ELF-1 (cell line): ENCODE measurements around the gene LRRC27.
"Not testable (repeated sequence)": the region's sequence is repeated elsewhere in the genome, so short reads cannot be mapped to it uniquely, and the experiment has no call there.

Experiments used
- DNase-seq: peaks from one replicate; pipeline ENCODE4 v3.0.0-alpha.2; 2016; ENCODE audit warnings: low read depth, low spot score

Gene LRRC27

DNA sequence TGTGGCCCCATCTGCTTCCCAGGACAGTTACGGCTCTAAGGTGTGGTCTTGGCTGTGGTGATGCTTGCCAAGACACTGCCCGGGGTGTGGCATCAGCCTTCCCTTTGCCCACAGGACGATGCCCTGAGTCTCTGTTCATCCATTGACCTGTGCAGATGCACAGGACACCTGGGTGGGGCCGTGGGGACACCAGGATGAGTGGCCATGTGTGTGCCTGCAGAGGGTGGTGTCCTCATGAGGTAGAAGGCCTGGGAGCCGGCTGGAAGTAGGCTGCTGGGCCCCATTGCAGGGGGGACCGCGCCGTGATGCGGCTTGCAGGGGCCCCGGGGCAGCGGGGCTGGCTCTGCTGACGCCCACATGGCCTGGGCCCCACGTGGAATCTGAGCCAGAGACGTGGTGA is 42.6 kb downstream of the LRRC27 start:
- no peak for DNase-seq

DNA sequence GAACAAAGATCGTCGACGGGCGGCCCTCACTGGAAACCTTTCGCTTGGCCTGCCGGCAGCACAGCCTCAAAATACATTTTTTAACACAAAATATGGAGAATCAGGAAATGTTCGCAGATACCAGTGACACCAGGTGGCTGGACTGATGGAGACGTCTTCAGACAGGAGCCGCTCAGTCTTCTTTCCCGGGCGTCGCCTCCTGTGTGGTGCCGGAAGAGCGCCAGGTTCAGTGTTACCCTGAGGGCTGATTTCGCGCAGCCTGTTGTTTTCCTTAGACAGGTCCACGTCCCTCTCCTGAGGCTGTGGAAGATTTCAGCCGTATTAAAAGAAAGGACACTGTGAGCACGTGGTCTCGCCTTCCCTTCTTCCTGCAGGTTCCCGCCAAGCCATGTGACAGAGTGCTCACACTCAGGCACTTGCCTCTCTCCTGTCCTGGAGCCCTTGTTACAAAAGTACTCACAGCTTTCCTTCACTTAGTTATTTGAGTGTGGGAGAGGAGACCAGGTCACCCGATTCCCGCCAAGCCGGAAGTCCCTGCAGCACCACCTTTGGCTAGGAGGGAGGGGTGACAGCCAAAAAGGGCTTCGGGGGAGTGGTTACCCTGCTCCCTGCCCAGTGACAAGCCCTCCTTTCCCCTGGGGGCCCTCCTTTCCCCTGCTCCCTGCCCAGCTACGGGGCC is 43.3 kb downstream of the LRRC27 start:
- peak; percentile 56 for DNase-seq

DNA sequence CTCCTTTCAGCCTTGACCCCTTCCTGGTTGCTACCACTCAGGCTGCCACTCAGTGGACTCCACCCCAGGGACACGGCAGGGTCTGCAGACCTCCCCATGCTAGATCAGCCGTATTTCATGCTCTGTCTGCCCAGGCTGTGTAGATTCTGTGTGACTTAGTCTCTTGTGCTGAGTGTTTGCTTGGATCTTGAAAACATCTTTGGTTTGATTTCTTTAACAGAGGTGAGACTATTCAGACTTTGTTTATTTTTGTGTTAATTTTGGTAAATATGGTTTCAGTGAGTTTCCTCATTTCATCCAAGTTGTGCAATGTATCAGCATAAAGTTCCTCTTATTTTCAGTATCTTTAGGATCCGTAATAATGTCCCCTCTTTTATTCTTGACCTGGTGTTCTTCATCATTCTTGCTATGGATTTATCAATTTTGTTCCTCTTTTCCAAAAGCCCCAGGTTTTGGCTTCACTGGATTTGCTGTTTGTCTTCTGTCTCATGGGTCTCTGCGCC is 43.9 kb downstream of the LRRC27 start:
- DNase-seq: no peak

DNA sequence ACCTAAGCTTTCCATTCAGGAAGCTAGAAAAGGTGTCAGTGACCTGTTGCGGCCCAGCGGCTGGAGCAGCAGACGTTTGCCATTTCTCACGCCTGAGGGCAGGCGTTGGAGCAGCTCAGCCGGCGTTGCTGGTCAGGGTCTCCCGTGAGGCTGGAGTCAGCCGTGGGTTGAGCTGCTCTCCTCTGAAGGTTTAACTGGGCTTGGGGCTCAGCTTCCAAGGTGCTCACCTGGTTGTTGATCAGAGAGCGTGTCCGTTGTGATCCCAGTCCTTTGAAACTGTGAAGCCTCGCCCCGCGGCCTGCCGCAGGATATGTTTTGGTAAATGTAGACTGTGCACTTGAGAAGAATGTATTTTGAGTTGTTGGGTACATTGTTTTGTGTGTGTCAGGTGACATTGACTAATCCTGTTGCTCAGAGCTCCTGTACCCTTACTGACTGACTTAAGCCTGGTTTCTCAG is 44.4 kb downstream of the LRRC27 start:
- DNase-seq: peak; percentile 38

DNA sequence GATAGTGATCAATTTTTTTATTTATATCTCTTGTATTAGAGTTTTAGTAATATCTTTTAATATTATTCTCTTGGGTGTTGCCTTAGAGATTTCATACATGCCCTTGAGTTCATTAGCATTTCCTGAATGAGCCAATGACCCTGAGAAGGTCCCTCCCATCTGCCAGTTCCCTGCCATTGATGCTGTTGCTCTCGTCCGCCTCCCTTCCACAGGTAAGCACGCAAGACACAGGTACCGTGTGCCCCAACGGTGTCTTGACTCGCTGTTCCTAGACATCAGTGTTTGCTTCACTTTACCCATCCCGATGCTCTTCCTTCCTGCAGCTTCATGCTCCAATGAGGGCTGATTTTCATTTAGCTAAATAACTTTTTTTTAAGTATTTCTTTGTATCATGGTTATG is 45.3 kb downstream of the LRRC27 start:
- DNase-seq: no peak

DNA sequence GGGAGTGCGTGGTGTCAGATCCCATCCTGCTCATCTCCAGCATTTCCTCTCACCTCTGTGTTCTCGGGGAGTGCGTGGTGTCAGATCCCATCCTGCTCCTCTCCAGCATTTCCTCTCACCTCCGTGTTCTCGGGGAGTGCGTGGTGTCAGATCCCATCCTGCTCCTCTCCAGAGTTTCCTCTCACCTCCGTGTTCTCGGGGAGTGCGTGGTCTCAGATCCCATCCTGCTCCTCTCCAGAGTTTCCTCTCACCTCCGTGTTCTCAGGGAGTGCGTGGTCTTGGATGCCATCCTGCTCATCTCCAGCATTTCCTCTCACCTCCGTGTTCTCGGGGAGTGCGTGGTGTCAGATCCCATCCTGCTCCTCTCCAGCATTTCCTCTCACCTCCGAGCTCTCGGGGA is 47.0 kb downstream of the LRRC27 start:
- DNase-seq: not testable (repeated sequence)

DNA sequence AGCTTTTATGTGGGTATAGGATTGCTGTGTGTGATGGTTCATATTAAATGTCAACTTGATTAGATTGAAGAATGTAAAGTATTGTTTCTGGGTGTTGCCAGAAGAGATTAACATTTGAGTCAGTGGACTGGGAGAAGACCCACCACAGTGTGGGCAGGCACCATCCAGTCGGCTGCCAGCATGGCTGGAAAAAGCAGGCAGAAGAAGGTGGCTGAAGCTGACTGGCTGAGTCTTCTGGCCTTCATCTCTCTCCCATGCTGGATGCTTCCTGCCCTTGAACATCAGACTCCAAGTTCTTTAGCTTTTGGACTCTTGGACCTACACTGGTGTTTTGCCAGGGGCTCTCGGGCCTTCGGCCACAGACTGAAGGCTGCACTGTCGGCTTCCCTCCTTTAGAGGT is 49.0 kb downstream of the LRRC27 start:
- not testable (repeated sequence) for DNase-seq

DNA sequence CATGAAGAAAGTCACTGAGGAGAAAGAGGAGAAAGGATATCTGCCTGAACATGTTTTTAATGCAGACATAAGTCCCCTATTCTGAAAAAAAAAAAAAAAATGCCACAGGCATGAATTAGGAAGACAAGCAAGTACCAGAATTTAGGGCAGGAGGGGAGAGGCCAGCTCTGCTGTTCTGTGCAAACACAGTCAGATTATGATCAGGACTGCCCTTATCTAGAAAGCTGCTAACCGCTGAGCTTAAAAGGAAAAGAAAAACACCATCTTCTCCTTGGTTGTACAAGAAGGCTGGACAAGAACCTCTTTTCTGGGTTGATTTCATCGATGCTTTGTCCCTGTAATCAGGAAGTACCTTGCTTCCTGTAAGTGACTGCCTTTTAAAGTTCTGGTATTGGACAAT is 49.7 kb downstream of the LRRC27 start:
- no peak for DNase-seq

DNA sequence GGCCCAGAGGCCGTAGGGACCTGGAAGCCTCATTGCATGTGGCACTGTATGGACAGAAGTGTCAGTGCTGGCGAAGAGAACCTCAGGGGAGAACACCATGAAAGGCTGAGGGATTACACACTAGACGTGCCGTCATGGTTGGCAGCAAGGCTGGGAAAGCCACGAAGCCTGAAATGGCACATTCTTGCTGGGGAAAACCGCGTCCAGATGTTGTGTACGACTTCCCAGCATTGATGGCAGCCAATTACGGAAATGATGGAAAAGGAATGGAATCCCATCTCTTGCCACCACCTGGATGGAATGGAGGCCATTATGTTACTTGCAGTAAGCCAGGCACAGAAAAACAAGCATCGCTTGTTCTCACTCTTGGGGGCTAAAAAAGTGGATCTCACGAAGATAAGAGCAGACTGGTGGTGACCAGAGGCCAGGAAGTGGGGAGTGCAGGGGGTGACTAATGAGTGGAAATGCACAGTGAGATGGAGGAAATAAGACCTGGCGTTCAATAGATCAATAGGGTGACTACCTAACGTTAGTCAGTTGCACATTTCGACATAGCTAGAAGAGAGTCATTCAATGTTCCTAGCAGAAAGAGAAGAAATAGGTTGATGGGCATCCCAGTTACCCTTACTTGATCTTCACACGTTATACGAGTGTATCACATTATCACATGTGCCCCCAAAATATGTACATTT is 50.4 kb downstream of the LRRC27 start:
- no peak for DNase-seq

DNA sequence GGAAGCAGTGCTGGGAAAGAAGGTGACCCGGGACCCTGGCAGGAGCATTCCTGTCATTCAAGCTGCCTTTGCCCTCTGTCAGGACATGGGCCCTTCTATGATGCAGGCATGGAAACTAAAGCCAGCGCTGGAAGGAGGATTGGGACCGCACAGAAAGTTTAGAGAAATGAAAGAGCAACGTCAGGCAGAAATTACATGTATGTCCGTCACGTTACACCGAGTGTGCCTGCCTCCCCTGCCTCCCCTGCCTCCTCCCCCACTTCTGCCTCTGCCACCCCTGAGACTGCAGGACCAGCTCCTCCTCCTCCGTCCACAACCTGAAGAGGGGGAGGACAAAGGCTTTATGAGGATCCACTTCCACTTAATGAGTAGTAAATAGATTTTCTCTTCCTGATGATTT is 51.1 kb downstream of the LRRC27 start:
- DNase-seq: no peak

DNA sequence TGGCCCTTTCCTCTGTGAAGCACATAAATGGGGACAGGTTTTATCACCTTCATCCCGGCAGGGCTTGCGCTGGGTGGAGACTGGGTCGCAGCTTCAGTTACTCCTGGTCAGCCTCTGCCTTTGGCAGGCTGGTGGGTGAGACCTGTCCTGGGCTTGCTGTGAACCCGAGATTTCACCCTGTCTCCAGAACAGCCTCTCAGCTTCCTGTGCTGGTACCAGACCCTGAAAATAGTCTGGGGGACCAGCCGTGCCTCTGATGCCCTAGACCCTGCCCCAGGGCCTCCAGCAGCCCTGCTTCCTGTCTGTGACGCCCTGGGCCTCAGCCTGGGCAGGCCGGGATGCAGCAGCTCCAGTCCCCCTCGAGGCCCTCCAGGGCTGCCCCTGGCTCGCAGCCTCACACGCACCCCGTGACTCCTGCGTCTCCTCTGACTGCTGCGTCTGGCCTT is 51.8 kb downstream of the LRRC27 start:
- DNase-seq: no peak

DNA sequence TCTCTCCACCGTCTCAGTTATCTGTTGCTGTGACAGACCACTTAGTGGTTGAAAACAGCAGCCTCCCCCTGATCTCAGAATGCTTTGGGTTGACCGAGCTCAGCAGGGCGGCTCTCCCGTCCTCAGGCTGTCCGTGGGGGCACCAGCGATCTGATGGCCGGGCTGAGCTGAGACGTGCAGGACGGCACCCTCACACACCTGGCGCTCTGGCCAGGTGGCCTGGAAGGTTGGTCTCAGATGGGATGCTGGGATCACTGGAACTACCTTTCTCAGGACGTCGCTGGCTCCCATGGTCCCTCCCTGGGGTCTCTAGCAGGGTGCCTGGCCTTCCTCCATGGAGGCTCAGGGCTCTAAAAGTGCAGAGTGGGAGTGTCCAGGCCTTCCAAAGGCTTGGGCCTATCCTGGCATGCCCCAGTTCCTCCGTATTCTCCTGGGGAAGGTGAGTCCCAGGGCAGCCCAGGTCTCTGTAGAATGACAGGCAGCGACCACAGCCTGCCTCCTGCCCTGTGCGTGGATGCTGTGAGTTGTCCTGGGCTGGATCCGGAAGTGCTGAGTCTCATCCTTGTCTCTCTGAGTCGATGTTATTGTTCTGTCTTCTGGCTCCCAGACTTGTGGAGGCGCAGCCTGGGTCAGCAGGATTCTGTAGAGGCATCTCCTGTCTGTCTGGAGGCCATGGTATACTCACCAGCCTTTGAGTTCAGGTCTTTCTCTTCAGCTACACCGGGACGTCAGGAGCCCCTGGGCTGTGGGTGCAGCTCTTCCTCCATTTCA is 52.8 kb downstream of the LRRC27 start:
- DNase-seq: no peak

DNA sequence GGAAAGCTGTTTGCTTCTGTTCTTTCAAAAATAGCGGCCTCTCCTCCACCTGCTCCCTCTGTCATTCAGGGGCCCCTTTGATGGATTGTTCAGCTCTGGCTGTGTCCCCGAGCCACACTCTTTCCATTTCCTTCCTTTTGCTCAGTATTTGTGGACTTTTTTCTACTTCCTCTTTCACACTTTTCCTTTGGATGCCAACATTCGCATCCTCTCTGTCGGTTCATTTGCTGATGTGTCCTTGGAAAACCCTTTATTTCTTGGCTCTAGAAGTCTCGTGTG is 53.3 kb downstream of the LRRC27 start:
- DNase-seq: no peak

DNA sequence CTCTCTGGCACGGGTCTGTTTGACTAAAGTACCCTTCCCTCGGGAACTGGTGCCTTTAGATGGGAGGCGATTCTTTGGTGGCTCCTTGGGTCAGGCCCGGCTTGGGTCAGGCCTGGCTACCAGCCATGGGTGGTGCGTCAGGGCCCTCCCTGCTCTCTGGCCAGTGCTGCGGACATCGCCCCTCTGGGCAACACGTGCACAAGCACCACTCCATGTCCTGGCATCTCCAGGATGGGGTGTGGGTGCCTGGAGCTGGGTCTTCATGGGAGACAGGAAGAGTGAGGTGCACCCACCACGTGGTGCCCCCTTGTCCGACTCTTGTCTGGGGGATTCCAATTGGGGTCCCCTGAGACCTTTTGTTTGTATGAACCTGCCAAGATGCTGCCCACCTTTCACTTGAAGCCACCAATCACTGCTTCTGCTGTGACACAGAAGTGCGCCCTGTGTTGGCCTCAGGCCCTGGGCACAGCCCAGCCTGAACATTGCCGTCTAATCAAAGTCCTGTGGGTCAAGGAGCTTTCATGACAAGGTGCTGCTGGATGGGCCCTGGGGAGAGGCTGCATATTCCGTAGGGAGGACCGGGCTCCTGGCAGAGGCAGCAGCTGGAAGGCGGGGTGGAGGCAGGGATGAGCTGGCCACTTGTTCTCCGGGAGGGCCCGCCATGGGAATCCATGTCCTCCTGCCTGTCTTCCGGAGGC is 53.9 kb downstream of the LRRC27 start:
- DNase-seq: no peak

DNA sequence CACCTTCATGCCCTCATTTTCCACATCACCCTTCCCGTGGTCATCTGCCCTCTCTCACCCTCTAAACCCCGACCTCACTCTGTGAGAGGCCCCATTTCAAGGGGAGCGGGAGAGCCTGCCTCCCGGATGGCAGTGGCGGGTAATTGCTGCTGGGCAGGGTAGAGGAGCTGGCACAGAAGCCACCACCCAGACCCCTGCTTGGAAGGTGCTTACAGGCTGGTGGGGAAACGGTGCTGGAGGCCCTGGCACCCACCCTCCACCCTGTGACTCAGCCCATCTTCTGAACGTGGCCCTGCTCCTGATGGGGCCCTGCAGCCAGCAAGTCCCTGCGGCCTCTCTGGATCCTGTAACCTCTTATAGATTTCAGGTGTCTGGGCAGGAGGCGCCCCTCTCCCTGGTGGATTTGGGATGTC is 54.4 kb downstream of the LRRC27 start:
- DNase-seq: no peak

DNA sequence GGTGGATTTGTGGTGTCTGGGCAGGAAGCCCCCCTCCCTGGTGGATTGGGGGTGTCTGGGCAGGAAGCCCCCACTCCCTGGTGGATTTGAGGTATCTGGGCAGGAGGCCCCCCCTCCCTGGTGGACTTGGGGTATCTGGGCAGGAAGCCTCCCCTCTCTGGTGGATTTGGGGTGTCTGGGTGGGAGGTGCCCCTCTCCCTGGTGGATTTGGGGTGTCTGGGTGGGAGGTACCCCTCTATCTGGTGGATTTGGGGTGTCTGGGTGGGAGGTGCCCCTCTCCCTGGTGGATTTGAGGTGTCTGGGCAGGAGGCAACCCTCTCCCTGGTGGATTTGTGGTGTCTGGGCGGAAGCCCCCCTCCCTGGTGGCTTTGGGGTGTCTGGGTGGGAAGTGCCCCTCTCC is 54.9 kb downstream of the LRRC27 start:
- not testable (repeated sequence) for DNase-seq

DNA sequence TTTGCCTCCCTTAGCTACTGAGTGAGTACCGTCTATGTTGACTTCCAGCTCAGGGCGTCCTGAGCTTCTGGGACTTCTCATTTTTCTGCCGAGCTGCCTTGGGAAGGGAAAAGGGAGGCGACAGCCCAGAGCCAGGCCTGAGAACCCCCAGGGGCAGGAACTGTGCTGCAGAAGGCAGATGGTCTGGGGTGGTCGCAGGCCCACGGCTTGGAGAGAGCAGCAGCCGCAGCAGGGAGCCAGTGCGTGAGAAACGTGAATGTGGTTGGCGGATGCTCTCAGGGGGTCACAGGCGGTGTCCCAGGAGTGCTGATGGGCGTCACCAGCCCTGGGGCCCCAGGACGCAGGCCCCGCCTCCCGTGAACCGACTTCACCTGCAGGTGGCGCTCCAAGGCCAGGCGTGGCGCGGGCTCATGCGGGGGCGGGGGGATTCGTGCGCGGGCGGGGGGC is 55.8 kb downstream of the LRRC27 start:
- DNase-seq: peak; percentile 76

DNA sequence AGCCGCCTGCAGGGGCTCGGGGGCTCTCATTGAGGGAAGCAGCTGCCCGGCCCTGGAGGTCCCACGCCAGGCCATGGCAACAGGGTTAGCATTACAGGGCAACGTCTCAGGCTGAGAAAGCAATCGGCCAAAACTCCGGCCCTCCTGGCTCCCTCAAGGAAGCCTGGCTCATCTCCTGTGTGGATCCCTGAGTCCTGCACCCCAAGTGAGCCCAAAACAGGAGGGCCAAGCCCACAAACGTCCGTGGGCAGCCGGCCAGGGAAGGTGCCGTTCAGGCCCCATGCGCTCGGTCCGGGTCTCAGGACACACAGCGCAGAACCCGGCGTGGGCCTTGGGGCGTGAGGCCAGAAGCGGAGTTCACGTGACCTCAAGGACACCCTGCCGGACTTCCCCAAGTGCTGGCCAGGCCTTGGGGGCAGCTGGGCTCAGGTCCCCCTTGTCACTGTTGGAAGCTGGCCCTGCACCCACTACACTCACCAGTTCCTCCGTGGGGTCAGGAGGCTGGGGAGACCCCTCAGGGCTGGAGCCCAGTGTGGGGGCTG is 57.0 kb downstream of the LRRC27 start:
- DNase-seq: no peak

DNA sequence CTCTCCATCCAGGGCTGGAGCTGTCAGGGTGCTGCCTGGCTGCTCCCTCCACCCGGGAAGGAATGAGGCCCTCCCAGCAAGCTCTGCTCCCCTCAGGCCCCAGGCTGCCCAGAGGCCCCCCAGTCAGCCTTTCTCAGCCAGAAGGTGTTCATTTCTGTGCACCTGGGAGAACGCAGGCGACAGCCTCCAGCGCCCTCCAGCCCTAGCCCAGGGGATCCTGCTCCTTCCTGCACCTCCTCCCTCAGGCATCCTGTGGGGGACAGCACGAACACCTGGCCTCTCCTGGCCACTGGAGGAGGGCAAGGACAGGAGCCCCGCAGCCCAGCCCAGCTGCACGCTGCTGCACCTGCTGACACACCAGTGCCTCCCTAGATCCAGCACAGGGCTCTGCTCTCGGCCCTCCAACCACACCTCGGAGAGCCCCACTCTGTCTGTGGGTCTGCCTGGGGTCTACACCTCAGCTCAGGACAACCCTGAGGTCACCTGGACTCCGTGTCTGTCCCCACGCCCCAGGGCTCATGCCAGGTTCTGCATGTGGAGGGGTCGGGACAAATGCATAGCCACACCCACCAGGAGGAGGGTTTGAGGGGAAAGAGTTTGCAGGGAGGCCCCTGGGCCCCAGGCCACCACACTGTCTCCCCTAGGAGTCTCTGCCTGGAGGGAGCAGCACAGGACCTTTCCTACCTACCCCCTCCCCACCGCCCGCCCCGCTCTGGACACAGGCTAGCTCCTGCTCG is 57.6 kb downstream of the LRRC27 start:
- no peak for DNase-seq

DNA sequence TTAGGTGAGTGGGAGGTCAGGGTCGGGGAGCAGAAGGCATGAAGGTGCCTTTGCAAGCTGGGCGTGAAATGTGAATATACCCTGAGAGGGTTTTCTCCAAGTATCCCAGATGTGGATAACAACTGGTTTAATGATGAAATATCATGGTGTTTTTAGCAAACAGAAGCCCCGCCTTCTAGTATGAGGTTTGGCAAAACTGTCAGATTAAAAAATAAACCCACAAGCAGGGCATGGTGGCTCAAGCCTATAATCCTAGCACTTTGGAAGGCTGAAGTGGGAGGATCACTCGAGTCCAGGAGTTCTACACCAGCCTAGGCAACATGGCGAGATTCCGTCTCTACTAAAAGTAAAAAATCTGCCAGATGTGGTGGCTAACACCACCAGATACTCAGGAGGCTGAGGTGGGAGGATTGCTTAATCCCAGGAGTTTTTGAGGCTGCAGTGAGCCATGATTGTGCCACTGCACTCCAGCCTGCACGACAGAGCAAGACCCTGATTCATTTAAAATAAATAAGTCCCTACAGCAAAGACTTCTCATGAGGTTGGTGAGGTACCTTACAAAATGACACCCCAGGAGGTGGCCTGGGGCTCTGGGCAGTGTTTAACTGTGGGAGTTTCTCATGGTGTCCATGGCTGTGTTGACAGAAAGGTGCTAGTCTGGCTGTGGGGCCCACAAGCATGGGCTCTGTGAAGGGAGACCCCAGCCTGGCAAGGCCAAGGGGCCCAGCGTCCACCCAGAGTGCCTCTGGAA is 58.4 kb downstream of the LRRC27 start:
- DNase-seq: no peak
